ENCODE results near the gene CRBN.

GRCh38 chr3:3196148-3196861, 16.8 kb upstream of the CRBN start:
- TF ChIP-seq EZH2phosphoT487 (IDR thresholded peaks at IDR 0.05; ENCODE audit: borderline replicate concordance) (no peak), CTCF (conservative IDR thresholded peaks at IDR 0.05; ENCODE audit: low read length) (peak; percentile 90)

Data from Loucy (cell line).